Left renal pelvis (tissue), 4 donors: ENCODE measurements around the gene SOBP. TPM values are rescaled to one million over a fixed set of nuclear protein-coding genes. Genes with fewer than 3 reads are reported as not detected.

Source experiments
- DNase-seq, 4 donors: peaks; one replicate each; pipeline ENCODE4 v3.0.0-alpha.2; 2013; ENCODE audit warnings: low read depth in 4 of 4, low spot score in 3 of 4
- polyA plus RNA-seq, 4 donors: library from polyadenylated mRNA; unstranded; fragments of 120-200 nt; gene quantifications; one replicate each; pipeline ENCODE4 v1.2.1, GENCODE V29; 2013; ENCODE audit not compliant: insufficient read length in 4 of 4

The SOBP gene
- polyA plus RNA-seq, 4 donors = 12.1 to 31.7 (median 14.5) TPM

DNA sequence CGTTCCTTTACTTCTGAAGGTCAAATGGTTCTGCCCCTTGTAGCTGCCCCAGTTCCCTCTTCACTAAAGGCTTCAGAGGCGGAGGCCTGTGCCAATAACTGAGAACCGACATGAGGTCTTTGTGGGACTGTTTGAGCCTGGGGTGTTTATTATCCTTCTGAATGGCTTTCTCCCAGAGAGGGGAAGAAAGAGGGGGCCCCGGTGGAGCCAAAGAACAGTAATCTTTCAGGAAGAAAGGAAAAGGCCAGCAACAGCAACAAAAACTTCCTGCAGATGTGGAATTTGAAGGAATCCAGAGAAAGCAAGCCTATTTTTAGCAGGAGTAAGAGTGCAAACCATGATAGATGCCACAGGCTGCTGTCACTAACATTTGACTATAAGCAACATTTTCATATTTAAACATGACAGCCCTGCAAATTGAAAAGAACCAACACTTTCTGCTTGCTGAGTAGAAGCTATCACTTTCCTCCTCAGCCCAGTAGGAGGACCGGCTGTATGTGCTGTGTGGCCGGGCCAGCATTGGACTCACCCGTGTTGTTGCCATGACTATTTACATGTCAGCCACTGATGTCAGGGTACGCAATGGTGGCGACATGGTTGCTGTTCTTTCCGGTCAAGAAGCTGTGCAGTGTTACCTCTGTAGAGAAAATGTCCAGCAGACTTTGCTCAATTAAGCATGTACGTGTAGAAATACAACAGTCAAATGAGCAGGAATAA lies 121.3 kb downstream of the SOBP start:
- DNase-seq = no peak

DNA sequence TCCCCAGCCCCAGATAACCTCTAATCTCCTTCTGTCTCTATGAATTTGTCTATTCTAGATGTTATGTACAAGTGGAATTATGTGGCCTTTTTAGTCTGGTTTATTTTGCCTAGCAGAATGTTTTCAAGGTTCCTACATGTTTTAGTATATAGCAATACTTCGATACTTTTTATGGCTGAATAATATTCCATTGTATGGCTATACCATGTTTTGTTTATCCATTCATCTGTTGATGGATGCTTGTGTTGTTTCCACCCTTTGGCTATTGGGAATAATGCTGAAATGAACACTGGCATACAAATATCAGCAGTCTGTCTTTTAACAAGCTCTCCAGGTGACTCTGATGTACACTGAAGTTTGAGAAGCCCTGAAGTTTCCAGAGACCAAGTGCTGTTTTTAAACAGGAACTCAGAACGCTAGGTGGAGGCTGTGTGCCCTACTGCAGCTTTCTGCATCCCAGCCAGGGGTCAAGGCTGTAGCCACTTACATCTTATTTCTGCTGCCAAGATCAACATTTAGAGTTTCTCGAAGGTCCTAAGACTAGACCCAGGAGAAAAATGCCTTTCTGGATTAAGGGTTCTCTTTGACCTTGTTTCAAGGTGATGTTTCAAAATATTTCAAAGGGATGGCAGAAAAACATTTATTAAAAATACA lies 123.0 kb downstream of the SOBP start:
- no peak for DNase-seq

DNA sequence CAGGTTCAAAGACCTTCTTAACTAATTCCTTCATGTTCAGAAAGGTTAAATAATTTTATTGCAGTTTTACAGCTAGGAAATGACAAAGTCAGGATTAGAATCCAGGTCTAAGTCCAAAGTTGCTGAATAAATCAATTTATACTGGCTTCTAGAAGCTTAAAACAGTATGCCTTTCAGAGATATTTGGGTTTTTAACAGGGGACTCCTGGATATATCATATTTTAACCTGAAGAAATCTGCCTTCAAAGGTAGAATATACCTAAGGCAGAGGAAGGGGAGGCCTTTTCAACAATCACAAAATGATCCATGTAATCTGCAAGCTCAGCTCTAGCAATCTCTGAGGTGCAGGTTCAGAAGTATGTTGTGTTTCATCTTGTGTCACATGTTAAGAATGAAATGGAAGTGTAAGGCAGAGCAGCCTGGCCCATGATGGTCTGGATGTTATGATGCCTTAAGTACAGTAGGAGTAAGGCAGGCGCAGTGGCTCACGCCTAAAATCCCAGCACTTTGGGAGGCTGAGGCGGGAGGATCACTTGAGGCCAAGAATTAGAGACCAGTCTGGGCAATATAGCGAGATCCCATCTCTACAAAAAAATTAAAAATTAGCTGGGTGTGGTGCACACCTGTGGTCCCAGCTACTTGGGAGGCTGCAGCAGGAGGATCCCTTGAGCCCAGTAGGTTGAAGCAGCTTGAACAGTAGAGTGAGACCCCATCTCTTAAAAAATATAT lies 123.9 kb downstream of the SOBP start:
- no peak for DNase-seq

DNA sequence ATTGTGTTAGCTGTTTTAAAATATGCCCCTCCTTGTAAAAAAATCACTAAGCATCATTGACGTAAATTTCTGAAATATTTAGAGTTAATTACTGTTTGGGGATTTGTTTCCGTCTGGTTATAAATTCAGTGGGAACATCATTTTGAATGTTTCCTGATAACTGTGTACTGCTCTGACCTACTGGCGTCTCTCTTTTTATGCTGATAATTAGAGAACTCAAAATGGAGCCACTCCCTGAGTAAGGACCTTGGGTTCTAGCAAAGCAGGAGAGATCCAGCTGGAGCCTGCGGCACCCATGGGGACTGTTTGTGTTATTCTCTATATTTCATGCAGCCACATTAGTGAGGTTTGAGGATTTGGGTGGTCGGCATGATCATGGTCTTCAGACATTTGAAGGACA lies 124.9 kb downstream of the SOBP start:
- no peak for DNase-seq

DNA sequence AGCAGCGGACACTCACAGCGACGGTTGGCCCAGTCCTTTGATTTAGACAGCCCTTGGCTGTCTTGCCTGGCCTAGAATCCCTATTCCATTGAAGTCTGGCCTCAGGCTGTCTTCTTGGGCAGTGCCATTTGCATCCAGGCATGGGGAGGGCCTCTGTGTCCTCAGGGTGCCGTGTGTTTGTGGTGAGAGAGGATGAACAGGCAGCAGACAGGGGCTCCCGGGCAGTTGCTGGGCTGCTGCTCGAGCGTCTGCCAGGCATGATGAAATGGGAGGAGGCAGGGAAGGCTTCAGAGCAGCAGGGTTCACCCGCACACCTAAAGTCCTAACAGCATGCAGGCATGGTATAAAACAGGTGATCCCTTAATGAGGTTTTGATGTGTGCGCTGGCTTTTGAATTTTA lies 126.9 kb downstream of the SOBP start:
- DNase-seq = no peak

DNA sequence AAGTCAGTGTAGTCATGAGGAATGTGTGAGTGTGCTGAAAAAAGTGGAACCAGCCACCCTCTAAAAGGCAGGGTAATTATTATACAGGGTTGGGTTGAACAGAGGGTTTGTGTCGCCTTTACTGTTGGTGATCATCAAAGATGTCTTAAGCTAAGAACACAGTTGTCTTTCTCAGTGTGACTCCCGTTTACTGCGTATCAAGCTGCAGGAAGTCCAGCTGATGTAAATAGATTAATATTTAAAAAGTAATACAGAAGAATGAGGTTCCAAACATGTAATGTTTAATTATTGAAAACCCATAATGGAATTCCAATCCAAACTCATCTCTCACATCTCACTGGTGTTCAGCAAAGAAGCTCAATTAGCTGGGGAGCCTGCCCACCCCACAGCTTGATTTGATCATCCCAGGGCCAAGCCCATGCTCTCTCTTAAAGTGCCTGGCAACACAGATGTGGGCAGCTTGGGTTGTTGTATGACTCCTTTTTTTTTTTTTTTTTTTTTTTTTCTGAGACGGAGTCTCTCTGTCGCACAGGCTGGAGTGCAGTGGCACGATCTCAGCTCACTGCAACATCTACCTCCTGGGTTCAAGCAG lies 127.5 kb downstream of the SOBP start:
- no peak for DNase-seq

DNA sequence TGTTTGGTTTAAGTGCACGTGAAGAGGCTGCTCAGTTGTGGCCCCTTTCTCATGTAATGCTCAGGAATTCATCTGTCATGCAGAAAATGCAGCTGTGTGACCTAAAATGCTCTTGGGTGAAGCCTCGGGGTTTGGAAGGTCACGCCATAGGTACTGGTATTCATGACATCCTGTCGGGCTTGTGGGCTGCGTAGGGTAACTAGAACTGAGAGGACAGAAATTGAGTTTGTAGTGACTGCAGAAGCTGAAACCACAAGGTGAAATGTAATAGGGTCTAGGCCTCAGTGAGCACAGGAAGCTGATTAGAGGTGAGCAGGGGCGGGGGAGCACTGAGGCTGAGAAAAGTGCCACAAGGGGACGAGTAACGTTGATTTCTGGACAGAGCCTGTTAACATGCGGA lies 128.8 kb downstream of the SOBP start:
- no peak for DNase-seq

DNA sequence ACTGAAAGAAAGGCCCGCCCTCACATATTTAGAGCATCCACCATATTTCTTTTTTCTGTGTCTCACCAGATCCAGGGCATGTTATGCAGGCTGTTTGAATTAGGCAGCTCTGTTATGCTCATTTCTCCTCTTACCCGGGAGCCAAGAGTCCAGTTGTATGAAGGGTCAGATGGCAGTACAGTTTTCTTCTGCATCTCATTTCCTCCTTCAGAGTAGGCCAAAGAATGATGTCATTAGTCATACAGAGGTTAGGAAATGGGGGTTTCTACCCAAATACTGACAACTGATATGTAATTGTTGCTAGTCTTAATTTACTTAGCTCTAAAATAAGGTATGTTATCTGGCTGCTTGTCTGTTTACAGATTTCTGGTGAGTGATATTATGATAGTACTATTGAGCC lies 130.8 kb downstream of the SOBP start:
- no peak for DNase-seq

DNA sequence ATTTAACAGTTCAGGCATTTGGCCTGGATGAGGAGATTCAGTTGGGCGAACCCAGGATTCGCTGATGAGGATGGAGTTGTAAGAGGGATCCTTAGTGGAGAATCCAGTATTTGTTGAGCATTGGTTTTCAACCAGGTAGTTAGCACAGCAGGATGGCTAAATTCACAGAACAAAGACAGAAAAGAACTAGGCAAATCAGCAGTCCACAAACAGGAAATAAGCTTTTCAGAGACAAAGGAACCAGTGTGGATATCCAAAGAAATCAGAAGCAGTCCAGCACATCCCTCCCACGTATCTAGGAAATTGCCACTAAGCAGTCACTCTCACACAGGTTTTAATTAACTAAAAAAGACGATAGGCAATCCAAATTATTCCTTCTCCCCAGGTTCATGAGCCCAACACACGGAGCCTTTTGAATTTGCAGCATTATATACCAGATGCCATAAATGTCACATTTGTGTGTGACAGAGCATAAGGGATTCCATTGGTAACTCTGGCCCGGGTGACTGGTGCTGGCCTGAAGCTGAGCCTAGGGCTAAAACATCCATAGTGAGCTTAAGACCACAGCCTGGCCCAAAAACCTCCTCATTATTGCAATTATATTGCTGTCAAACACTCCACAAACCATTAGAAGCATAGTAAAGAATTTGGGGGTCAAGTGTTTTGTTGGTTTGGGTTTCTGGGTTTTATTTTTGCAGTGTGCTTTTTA lies 131.5 kb downstream of the SOBP start:
- DNase-seq = no peak

DNA sequence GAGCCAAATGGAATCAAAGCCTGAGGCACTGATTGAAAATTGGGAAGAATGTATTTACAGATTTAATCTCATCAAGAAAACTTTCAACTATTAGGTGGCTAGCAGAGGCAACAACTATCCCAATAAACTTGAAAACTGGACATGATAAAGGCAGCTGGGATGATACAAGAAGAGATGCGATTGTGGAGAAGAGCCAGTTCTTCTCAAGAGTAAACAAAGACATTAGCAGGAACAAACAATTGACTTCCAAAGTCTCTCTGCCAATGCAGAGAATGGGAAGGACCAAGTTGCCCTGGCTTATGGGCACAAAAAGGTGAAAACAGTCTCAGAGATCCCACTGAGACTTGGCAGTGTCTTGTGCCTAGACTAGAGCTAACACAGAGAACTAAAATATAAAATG lies 132.4 kb downstream of the SOBP start:
- DNase-seq = no peak

DNA sequence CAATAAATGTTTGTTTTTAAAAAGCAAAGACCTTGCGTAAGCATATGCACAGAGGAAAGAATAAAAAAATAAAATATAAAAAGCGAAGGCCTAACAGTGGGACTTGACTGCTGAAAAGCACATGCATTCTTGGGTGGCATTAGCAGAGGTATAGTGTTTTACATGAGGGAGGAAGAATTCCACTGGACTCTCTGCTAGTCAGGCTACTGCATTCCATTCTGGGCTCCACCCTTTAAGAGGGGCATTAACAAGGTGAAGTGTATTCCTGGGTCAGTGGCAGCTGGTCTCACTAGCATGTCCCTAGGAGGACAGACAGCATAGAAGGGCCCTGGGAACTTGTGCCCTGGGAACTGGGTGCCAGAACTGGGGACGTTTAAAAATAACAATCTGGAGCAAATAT lies 134.1 kb downstream of the SOBP start:
- no peak for DNase-seq

DNA sequence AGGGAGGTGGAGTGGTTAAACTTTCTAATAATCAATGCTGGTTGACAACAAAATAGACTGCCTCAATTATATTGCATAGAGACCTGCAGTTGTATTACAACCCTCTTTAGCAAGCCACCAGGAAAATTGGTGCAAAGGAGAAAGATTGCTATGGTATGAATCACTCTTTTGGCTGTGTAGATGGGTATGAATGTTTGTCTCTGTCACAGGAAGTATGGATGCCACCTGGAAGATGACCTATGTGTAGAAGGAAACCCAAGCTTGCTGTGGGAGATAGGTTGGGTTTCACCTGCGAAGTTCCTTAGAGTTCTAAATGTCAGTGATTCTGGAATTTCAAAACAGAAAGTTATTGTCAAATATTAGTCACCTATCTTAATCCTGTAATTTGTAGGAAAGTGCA lies 134.6 kb downstream of the SOBP start:
- no peak for DNase-seq

DNA sequence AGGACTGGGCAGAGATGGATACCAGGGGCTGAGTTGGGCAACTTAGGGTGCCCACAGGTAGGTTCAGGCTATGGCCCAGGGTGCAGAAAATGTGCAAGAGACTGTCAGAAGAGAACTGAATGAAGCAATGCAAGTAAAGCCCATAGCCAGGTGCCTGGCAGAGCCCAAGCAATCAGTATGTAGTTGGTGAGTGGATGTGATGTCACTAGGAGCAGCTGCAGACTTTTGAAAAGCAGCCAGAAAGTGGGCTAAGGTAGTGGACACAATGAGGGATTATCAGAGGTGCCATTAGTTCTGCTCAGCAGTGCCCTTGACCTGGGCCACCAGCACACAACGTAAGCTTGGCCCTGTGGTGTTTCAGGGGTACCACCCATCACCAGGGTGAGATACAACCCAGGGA lies 135.3 kb downstream of the SOBP start:
- no peak for DNase-seq

DNA sequence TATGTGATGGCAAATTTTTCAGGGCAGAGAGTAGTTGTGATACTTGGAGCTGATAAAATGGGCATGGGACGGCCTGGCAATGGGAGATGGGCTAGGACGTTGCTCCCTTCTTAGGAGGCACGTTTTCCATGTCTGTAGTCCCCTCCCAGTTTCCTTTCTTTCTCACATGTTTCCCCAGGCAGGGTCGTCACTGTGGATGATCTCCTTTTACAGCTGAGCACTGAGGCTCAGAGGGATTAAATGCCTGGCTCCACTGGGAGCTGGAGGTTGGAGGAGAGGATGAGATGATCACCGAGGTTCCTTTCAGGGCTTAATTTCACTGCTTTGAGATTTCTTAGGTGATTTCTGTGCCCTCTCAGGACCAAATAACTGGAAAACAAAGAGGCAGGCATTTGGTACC lies 136.7 kb downstream of the SOBP start:
- DNase-seq = no peak

DNA sequence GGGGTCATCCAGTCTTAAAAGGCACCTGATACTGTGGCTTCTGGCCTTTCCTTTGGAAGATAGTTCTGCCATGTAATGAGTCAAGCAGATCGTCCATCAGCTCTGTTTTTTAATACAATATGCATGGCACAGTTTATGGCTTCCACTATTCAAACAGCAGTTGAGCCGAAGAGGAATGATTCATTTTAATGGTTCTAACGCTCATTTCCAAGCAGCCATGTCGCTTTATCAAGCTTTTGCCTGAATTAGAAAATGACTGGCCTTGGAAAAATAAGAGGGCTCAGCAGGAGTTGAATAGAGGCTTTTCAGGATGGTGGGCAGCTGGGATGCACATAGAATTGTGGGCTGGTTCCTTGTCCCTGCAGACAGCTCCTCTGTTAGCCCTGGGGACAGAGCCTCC lies 138.1 kb downstream of the SOBP start:
- no peak for DNase-seq

DNA sequence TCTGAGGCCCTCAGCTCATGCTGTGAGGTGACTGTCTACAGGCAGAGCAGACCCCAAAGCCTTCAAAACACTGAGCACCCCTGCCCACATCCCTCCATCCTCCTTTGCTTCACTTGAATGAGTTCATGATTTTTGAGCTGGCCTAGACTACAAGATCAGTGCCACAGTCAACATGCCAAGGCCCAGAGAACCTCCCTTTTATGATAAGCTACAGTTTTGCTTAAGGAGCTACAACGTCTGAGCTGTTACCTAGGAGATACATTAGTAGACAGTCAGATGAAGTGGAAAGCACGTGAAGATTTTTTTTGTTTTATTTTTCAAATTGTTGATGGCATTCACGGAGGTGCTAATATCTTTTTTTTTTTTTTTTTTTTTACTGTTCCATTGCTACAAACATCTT lies 139.0 kb downstream of the SOBP start:
- no peak for DNase-seq

DNA sequence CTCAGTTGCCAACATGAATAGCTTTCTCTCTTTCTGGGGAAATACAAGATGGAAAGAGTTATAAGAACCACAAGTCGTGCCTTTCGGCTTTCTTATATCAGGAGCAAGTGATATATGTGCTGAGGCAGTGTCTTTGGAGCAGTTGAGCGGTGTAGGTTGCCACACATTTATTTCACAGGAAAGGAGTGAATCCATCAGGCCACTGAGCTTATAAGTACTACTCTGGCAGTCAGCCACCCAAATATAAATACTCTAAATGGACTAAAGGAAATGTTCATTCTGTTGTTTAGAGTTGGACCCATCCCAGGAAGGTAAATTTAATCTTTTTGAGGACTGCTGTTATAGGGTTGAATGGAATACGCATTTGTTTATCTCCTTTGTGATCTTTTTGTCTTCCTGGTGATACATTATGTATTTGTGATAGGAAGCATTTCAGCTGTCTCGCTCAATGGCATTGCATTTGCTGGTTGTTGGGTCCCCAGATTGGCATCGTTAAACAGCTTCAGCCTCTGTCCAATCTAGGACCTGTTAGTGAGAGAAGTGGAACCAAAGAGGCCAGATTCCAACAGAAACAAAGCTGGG lies 139.7 kb downstream of the SOBP start:
- DNase-seq = no peak

DNA sequence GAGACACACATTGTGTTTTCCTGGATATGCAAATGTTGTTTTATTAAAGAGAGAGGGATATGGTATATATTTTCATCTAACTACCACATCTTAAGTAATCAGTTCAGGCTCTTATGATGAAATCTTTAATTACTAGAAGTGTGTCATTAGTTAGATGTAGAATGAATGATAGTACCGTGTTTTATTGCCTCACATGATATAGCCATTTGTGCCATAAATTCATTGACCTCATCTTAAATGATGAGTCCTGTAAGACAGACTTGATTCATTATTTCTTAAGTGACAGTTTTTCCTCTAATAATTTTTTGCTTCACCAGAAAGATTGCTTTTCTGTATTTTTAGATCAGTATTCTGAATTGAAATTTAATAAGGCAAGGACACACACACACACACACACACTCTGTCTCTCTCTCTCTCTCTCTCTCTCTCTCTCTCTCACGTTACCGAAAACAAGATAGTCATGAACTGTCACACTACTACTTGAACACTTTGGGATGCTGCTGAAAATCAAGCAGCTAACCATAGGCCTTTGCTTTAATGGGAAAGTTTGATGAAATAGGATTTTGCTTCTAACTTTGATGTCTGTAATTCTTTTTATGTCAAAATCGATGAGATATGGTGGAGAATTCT lies 140.5 kb downstream of the SOBP start:
- DNase-seq = no peak

DNA sequence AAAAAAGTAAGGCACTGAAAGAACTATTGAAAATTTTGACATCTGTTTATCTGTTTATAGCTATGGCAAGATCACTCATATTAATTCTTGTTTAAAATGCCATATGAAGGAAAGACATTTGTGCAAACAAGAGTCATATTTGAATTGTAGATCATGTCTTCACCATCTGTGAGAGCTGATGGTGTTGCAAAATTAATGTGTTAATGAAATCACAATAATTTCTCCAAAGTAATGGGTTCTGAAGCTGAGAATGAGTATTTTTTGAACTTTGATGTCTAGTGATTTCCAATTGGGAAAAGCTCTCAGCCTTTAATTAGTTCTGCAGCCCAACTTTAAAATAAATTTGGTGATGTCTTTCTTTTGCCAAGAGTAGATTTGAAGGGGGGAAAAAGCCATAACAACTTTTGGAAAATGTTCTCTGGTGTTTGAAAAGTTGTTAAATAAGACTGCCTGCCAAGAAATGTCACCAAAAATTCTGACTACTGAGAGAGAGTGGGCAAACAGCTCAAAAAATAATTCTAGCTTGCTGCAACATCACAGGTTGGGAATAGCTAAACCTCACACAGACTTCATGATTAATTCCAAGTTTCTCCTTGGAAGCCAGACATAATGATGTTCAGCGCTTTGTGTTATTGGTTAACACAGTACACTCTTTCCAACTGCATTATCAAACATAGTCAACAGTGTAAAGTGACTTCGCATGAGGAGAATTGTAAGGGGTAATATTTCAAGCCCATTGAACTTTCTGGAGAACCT lies 142.6 kb downstream of the SOBP start:
- no peak for DNase-seq
